GDM1 (cell line): ENCODE measurements around the gene PCDHB13.
"Not testable (repeated sequence)": the region's sequence is repeated elsewhere in the genome, so short reads cannot be mapped to it uniquely, and the experiment has no call there.

Experiments used
- DNase-seq: peaks from one replicate; lab custom pipeline; 2025; lab: John Stamatoyannopoulos, UW

Gene PCDHB13

DNA sequence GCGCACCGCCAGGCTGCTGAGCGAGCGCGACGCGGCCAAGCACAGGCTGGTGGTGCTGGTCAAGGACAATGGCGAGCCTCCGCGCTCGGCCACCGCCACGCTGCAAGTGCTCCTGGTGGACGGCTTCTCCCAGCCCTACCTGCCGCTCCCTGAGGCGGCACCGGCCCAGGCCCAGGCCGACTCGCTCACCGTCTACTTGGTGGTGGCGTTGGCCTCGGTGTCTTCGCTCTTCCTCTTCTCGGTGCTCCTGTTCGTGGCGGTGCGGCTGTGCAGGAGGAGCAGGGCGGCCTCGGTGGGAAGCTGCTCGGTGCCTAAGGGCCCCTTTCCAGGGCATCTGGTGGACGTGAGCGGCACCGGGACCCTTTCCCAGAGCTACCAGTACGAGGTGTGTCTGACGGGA lies 12.1 kb upstream of the PCDHB13 start:
- DNase-seq: not testable (repeated sequence)

DNA sequence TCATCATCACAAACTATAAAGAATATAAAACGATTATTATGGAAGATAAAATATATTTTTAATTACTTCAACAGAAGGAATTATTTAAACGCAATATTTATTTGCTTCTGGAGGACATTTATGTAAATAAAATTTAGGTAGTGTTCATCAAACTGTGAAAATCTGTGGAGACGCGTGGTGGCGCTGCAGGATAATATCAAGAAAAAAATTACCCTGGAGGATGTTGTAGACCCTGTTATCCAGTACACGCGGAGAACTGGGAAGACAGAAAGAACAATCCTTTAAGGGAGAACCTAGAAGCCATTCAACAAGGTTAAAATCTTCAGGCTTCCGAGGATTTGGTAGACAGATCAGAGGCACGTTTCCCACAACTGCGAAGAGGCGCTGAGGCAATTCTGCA lies 5.2 kb upstream of the PCDHB13 start, which contains the start of gene PCDHB12:
Gene PCDHB12 (plus strand): TSS at position 242 of the 400 bp plus-strand sequence. CDS start 189 bp downstream, outside the sequence.
- no peak for DNase-seq

DNA sequence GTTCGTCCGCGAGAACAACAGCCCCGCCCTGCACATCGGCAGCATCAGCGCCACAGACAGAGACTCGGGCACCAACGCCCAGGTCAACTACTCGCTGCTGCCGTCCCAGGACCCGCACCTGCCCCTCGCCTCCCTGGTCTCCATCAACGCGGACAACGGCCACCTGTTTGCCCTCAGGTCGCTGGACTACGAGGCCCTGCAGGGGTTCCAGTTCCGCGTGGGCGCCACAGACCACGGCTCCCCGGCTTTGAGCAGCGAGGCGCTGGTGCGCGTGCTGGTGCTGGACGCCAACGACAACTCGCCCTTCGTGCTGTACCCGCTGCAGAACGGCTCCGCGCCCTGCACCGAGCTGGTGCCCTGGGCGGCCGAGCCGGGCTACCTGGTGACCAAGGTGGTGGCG lies 3.4 kb upstream of the PCDHB13 start:
- DNase-seq: not testable (repeated sequence)

DNA sequence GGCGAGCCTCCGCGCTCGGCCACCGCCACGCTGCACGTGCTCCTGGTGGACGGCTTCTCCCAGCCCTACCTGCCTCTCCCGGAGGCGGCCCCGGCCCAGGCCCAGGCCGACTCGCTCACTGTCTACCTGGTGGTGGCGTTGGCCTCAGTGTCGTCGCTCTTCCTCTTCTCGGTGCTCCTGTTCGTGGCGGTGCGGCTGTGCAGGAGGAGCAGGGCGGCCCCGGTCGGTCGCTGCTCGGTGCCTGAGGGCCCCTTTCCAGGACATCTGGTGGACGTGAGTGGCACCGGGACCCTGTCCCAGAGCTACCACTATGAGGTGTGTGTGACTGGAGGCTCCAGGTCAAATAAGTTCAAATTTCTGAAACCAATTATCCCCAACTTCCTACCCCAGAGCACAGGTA lies 2.9 kb upstream of the PCDHB13 start:
- not testable (repeated sequence) for DNase-seq

DNA sequence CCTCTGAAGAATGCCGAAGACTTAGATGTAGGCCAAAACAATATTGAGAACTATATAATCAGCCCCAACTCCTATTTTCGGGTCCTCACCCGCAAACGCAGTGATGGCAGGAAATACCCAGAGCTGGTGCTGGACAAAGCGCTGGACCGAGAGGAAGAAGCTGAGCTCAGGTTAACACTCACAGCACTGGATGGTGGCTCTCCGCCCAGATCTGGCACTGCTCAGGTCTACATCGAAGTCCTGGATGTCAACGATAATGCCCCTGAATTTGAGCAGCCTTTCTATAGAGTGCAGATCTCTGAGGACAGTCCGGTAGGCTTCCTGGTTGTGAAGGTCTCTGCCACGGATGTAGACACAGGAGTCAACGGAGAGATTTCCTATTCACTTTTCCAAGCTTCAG lies 864 bp downstream of the PCDHB13 start:
- not testable (repeated sequence) for DNase-seq

DNA sequence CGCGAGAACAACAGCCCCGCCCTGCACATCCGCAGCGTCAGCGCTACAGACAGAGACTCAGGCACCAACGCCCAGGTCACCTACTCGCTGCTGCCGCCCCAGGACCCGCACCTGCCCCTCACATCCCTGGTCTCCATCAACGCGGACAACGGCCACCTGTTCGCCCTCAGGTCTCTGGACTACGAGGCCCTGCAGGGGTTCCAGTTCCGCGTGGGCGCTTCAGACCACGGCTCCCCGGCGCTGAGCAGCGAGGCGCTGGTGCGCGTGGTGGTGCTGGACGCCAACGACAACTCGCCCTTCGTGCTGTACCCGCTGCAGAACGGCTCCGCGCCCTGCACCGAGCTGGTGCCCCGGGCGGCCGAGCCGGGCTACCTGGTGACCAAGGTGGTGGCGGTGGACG lies 1.8 kb downstream of the PCDHB13 start:
- not testable (repeated sequence) for DNase-seq

DNA sequence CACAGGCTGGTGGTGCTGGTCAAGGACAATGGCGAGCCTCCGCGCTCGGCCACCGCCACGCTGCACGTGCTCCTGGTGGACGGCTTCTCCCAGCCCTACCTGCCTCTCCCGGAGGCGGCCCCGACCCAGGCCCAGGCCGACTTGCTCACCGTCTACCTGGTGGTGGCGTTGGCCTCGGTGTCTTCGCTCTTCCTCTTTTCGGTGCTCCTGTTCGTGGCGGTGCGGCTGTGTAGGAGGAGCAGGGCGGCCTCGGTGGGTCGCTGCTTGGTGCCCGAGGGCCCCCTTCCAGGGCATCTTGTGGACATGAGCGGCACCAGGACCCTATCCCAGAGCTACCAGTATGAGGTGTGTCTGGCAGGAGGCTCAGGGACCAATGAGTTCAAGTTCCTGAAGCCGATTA lies 2.3 kb downstream of the PCDHB13 start:
- DNase-seq: not testable (repeated sequence)

DNA sequence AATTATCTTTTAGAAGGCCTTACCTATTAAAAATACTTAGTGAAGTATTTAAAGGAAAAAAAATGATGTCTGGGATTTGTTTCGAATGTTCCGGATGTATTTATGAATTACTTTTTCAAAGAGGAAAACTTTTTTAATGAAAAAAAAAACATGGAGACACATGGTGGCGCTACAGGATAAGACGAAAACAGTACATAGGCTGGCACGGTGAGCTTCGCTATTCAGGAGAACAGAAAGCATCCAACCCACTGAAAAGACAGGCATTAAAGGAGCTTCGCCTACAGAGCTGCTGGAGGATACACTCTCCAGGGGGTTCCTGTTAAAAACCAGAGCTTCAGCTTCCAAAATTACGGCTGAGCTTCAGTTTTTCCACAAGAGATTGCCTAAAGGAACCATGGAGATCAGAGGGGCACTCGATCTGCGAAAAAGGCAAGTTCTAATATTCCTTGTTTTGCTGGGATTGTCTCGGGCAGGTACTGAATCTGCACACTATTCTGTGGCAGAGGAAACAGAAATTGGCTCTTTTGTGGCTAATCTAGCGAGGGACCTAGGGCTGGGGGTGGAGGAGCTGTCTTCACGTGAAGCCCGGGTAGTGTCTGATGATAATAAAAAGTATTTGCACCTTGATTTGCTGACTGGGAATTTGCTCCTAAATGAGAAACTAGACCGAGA lies 9.5 kb downstream of the PCDHB13 start, which contains the start of gene PCDHB14:
Gene PCDHB14 (plus strand): TSS at position 232 of the 672 bp plus-strand sequence. CDS start 163 bp downstream, at position 395.
- peak; percentile 6 for DNase-seq

DNA sequence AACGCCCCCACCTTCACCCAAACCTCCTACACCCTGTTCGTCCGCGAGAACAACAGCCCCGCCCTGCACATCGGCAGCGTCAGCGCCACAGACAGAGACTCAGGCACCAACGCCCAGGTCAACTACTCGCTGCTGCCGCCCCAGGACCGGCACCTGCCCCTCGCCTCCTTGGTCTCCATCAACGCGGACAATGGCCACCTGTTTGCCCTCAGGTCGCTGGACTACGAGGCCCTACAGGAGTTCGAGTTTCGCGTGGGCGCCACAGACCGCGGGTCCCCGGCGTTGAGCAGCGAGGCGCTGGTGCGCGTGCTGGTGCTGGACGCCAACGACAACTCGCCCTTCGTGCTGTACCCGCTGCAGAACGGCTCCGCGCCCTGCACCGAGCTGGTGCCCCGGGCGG lies 11.1 kb downstream of the PCDHB13 start:
- not testable (repeated sequence) for DNase-seq

DNA sequence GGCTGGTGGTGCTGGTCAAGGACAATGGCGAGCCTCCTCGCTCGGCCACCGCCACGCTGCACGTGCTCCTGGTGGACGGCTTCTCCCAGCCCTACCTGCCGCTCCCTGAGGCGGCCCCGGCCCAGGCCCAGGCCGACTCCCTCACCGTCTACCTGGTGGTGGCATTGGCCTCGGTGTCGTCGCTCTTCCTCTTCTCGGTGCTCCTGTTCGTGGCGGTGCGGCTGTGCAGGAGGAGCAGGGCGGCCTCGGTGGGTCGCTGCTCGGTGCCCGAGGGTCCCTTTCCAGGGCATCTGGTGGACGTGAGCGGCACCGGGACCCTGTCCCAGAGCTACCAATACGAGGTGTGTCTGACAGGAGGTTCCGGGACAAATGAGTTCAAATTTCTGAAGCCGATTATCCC lies 11.7 kb downstream of the PCDHB13 start:
- not testable (repeated sequence) for DNase-seq

DNA sequence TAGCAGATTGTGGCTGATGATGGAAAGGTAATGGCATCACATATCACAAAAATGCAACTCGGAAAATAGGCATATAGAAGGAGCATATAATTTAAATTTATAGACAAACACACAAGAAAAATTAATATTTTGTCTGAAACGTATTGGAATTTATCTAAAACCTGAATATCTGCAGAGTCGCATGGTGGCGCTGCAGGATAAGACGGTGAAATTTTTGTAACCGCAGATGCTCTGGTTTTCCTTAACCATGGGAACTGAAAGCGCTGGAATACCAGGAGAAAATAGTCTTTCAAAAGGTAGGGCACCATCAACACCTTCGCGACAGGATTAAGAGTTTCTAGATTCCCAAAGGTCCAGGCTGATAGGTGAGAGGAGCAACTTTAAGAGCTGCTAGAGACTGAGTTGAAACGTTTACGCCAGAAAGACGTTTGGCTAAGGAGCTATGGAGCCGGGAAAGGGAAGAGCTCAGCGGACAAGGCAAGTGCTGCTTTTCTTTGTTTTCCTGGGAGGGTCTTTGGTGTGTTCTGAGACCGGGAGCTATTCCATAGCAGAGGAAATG lies 20.5 kb downstream of the PCDHB13 start:
- DNase-seq: no peak

DNA sequence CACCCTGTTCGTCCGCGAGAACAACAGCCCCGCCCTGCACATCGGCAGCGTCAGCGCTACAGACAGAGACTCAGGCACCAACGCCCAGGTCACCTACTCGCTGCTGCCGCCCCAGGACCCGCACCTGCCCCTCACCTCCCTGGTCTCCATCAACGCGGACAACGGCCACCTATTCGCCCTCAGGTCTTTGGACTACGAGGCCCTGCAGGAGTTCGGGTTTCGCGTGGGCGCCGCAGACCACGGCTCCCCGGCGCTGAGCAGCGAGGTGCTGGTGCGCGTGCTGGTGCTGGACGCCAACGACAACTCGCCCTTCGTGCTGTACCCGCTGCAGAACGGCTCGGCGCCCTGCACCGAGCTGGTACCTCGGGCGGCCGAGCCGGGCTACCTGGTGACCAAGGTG lies 22.2 kb downstream of the PCDHB13 start:
- DNase-seq: not testable (repeated sequence)

DNA sequence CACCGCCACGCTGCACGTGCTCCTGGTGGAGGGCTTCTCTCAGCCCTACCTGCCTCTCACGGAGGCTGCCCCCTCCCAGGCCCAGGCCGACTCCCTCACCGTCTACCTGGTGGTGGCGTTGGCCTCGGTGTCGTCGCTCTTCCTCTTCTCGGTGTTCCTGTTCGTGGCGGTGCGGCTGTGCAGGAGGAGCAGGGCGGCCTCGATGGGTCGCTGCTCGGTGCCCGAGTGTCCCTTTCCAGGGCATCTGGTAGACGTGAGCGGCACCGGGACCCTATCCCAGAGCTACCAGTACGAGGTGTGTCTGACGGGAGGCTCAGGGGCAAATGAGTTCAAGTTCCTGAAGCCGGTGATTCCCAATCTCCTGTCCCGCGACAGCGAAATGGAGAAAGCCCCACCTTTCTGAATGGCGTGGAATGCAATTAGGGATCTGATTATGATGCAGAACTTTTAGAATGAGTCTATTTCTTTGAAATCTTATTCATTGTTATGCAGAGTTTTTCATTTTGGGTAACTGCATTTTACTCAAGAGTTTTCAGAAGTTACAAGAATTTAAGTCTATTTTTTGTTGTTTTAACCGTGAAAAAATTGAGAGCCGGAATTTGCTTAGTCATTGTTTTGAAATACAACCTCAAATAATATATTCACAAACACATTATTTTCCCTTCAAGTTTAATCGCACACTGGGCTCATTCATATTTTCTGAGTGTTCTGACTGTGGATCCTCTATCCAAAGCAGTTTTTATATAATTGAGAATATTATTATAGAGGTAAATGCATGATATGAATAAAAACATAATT lies 23.0 kb downstream of the PCDHB13 start:
- no peak for DNase-seq

DNA sequence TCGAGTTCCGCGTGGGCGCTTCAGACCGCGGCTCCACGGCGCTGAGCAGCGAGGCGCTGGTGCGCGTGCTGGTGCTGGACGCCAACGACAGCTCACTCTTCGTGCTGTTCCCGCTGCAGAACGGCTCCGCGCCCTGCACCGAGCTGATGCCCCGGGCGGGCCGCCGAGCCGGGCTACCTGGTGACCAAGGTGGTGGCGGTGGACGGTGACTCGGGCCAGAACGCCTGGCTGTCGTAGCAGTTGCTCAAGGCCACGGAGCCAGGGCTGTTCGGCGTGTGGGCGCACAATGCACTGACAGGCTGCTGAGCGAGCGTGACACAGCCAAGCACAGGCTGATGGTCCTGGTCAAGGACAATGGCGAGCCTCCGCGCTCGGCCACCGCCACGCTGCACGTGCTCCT lies 27.8 kb downstream of the PCDHB13 start:
- DNase-seq: no peak

DNA sequence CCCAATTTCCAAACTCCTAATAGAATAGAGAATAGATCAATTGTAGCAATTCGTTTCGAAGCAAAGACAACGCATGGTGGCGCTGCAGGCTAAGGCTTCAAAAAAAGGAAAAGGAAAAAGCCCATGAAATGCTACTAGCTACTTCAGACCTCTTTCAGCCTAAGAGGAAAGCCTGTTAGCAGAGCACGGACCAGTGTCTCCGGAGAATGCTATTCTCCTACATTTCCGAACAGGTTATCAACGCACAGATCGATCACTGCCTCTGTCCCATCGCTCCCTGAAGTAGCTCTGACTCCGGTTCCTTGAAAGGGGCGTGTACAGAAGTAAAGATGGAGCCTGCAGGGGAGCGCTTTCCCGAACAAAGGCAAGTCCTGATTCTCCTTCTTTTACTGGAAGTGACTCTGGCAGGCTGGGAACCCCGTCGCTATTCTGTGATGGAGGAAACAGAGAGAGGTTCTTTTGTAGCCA lies 31.6 kb downstream of the PCDHB13 start, which contains the start of gene PCDHB15:
Gene PCDHB15 (plus strand): TSS at position 146 of the 468 bp plus-strand sequence. CDS start 184 bp downstream, at position 330.
- DNase-seq: no peak

DNA sequence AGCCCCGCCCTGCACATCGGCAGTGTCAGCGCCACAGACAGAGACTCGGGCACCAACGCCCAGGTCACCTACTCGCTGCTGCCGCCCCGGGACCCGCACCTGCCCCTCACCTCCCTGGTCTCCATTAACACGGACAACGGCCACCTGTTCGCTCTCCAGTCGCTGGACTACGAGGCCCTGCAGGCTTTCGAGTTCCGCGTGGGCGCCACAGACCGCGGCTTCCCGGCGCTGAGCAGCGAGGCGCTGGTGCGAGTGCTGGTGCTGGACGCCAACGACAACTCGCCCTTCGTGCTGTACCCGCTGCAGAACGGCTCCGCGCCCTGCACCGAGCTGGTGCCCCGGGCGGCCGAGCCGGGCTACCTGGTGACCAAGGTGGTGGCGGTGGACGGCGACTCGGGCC lies 33.3 kb downstream of the PCDHB13 start:
- not testable (repeated sequence) for DNase-seq

DNA sequence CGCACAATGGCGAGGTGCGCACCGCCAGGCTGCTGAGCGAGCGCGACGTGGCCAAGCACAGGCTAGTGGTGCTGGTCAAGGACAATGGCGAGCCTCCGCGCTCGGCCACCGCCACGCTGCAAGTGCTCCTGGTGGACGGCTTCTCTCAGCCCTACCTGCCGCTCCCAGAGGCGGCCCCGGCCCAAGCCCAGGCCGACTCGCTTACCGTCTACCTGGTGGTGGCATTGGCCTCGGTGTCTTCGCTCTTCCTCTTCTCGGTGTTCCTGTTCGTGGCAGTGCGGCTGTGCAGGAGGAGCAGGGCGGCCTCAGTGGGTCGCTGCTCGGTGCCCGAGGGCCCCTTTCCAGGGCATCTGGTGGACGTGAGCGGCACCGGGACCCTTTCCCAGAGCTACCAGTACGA lies 33.7 kb downstream of the PCDHB13 start:
- not testable (repeated sequence) for DNase-seq

DNA sequence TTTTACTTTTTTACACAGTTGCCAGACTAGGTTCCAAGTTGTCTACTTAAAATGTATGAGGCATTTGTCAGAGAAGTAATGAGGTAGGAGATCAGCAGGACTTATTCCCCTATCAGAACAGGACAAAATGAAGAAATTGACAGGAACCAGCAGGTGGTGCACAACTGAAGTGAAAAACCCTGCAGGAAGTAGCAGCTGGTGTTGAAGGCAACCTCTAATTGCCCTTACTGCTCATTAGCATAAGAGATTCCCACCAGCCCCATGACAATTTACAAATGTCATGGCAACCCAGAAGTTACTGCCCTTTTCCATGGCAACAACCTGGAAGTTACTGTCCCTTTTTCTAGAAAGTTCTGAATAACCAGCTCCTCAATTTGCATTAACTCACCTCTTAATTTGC lies 36.9 kb downstream of the PCDHB13 start:
- no peak for DNase-seq

DNA sequence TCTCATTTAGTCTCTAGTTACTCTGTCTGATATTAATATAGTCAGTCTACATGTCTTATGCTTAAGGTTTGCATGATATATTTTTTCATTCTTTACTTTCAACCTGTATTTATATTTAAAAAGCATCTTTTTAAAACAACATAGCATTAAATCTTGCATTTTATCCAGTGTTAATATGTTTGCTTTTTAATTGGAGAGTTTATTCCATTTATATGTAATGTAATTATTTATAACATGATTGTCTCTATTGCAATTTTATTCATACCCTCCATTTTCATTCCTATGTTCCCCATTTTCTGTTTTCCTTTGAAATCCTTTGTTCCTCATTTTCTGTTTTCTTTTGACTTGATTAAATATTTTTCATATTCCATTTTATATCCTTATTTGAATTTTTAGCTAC lies 44.7 kb downstream of the PCDHB13 start:
- no peak for DNase-seq

DNA sequence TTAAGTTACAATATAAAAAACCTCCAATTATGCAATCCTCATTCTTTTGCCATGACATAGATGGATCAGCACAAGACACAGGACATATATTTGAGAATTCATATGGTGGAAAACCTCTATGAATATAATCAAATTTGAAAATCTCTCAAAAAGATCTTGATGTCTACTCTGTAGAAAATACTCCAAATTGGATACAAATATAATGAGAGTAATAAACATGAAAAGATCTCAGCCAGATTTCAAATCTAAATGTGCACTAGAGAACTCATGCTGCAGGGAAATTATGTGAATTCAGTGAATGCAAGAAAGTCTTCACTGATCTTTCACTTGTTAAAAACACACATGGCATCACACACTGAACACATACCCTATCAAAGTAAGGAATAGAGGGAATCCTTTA lies 45.2 kb downstream of the PCDHB13 start:
- no peak for DNase-seq

DNA sequence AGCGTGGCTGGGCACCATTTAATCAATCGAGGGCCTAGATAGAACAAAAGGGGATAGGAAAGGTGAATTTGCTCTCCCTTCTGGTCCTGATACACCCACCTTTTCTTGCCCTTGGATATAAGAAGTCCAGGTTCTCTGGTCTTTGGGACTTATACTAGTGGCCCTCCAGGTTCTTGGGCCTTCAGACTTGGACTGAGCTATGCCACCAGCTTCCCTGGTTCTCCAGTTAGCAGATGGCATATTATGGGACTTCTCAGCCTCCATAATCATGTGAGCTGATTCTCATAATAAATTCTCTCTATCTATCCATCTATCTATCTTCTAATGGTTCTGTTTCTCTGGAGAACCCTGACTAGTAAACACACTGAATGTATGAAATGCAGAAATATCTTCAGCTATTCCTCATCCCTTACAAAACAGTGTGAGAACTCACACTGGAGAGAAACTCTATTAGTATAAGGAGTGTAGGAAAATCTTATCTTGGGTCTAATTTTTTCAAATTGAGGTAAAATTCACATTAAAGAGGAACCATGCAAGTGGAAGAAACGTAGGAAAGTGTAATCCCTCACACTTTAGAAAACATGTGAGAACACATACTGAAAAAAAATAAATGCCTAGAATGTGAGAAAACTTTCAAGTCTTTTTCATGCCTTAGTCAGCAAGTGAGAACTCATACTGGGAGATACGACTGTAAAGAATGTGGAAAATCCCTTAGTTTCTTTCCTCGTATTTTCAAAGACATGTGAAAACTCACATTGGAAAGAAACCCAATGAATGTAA lies 46.9 kb downstream of the PCDHB13 start:
- no peak for DNase-seq

DNA sequence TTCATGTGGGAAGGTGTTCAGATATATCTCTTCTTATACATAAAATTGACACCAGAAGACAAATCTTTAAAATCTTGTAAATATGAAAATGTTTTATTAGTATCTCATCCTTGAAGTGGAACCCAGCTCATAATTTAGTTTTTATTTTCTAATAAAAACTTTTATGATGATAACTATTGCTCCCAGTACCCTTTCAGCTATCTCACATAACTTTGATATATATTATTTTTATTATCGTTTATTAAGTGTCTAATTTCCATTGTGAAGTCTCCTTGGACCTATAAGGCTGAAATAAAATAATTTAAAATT lies 47.5 kb downstream of the PCDHB13 start:
- no peak for DNase-seq
